HG03354 (cell line): ENCODE measurements around the gene EYS.
"Not testable (repeated sequence)": the region's sequence is repeated elsewhere in the genome, so short reads cannot be mapped to it uniquely, and the experiment has no call there.

Experiments
- ATAC-seq: cut with Tn5 transposase; IDR thresholded peaks from one replicate; pipeline ENCODE4 v1.9.1; 2021; ENCODE audit warnings: mild to moderate bottlenecking; ENCODE audit not compliant: unreplicated experiment, poor library complexity, severe bottlenecking

The EYS gene

GRCh38 chr6:63805808-63806572 lies 1901.0 kb downstream of the EYS start:
- no peak for ATAC-seq

GRCh38 chr6:63805345-63805744 lies 1901.7 kb downstream of the EYS start:
- ATAC-seq = no peak

- no peak for ATAC-seq
These were observed 1902.6 kb downstream of the EYS start for GRCh38 chr6:63804381-63804956.

- no peak for ATAC-seq
These were observed 1903.7 kb downstream of the EYS start for GRCh38 chr6:63803371-63803770.

- no peak for ATAC-seq
These were observed 1904.3 kb downstream of the EYS start for GRCh38 chr6:63802606-63803206.

- ATAC-seq = not testable (repeated sequence)
These were observed 1906.6 kb downstream of the EYS start for GRCh38 chr6:63800386-63800785.

- ATAC-seq = no peak
These were observed 1907.2 kb downstream of the EYS start for GRCh38 chr6:63799813-63800212.

GRCh38 chr6:63799313-63799712 lies 1907.7 kb downstream of the EYS start:
- no peak for ATAC-seq

GRCh38 chr6:63798378-63798777 lies 1908.6 kb downstream of the EYS start:
- no peak for ATAC-seq

- ATAC-seq = no peak
These were observed 1909.3 kb downstream of the EYS start for GRCh38 chr6:63797721-63798120.

GRCh38 chr6:63795826-63796225 lies 1911.2 kb downstream of the EYS start:
- ATAC-seq = no peak

GRCh38 chr6:63795006-63795405 lies 1912.0 kb downstream of the EYS start:
- ATAC-seq = no peak

GRCh38 chr6:63793465-63794137 lies 1913.4 kb downstream of the EYS start:
- ATAC-seq = no peak

GRCh38 chr6:63792736-63793464 lies 1914.1 kb downstream of the EYS start:
- ATAC-seq = no peak

GRCh38 chr6:63790334-63790733 lies 1916.7 kb downstream of the EYS start:
- no peak for ATAC-seq

GRCh38 chr6:63789699-63790098 lies 1917.3 kb downstream of the EYS start:
- ATAC-seq = no peak

- no peak for ATAC-seq
These were observed 1918.5 kb downstream of the EYS start for GRCh38 chr6:63788569-63788968.

GRCh38 chr6:63787021-63787420 lies 1920.0 kb downstream of the EYS start:
- no peak for ATAC-seq

GRCh38 chr6:63785006-63785405 lies 1922.0 kb downstream of the EYS start:
- no peak for ATAC-seq

GRCh38 chr6:63783096-63783495 lies 1923.9 kb downstream of the EYS start:
- no peak for ATAC-seq
